Subcutaneous adipose tissue (tissue), 4 donors: ENCODE results near the gene VASH1. TPM values are rescaled to one million over a fixed set of nuclear protein-coding genes. Genes with fewer than 3 reads are reported as not detected.

Source experiments
- CTCF ChIP-seq: fragments of 450-650 bp; IDR thresholded peaks from one replicate; pipeline ENCODE4 v1.5.1; 2016; ENCODE audit warnings: low read depth, mild to moderate bottlenecking, control low read depth, antibody characterized with exemption, moderate library complexity
- total RNA-seq, 4 donors: library from RNA; depleted of rRNA; stranded (reverse); fragments of >200 nt; gene quantifications; one replicate each; pipeline ENCODE4 v1.1.0, GENCODE V29; 2016

The VASH1 gene
- total RNA-seq, 4 donors from 2014 or later: 2.4 to 11.4 (median 8.5) TPM

- no peak for TF ChIP-seq CTCF
Observed at GRCh38 chr14:76718306-76719040, 42.8 kb upstream of the VASH1 start.

GRCh38 chr14:76719666-76720065 lies 41.6 kb upstream of the VASH1 start:
- TF ChIP-seq CTCF: no peak

GRCh38 chr14:76720382-76720813 lies 40.9 kb upstream of the VASH1 start:
- no peak for TF ChIP-seq CTCF

GRCh38 chr14:76724651-76725550 lies 36.4 kb upstream of the VASH1 start:
- no peak for TF ChIP-seq CTCF

- TF ChIP-seq CTCF: no peak
Observed at GRCh38 chr14:76726551-76726970, 34.7 kb upstream of the VASH1 start.

GRCh38 chr14:76727384-76727783 lies 33.9 kb upstream of the VASH1 start:
- no peak for TF ChIP-seq CTCF

GRCh38 chr14:76727901-76728300 lies 33.4 kb upstream of the VASH1 start:
- TF ChIP-seq CTCF: no peak
